Natural killer cell (primary cell): ENCODE measurements around the gene CDK17. TPM values are rescaled to one million over a fixed set of nuclear protein-coding genes. Genes with fewer than 3 reads are reported as not detected.

Source experiments
- ATAC-seq, 3 donors: fragments of 150-1000 bp in 2 of 3; fragments of 200-7000 bp in 1 of 3; cut with Tn5 transposase; 1 replicate in 1 of 3; 2 replicates in 2 of 3; pipeline ENCODE4 v1.10.0; 2021; ENCODE audit warnings: mild to moderate bottlenecking in 2 of 3, moderate library complexity in 2 of 3
- DNase-seq, 2 donors: peaks; one replicate each; pipeline versions ENCODE4 v3.0.0 to v3.0.0-alpha.2; 2013 to 2021; ENCODE audit warnings: mixed read lengths in 1 of 2
- H3K27ac ChIP-seq: one replicate; pipeline ENCODE4 v1.5.1; 2013; ENCODE audit warnings: mild to moderate bottlenecking, low read length
- H3K27me3 ChIP-seq: one replicate; pipeline ENCODE4 v1.6.1; 2013; ENCODE audit warnings: low read length; ENCODE audit not compliant: control insufficient read depth, insufficient read depth
- H3K36me3 ChIP-seq: one replicate; pipeline ENCODE4 v1.6.1; 2013; ENCODE audit warnings: low read length; ENCODE audit not compliant: control insufficient read depth, insufficient read depth
- H3K4me1 ChIP-seq: one replicate; pipeline ENCODE4 v1.6.1; 2013; ENCODE audit warnings: low read length; ENCODE audit not compliant: control insufficient read depth, insufficient read depth
- H3K4me3 ChIP-seq: one replicate; pipeline ENCODE4 v1.5.1; 2013; ENCODE audit warnings: low read length
- H3K9me3 ChIP-seq: one replicate; pipeline ENCODE4 v1.6.1; 2013; ENCODE audit warnings: low read length; ENCODE audit not compliant: control insufficient read depth, insufficient read depth
- H3K27ac Mint-ChIP-seq, 2 donors: one replicate each; pipeline ENCODE4 v1.8.0; 2022; ENCODE audit warnings: mild to moderate bottlenecking in 2 of 2, mixed read lengths in 2 of 2, moderate library complexity in 1 of 2
- H3K27me3 Mint-ChIP-seq, 2 donors: one replicate each; pipeline ENCODE4 v1.8.0; 2022; ENCODE audit warnings: low read depth in 2 of 2, mixed read lengths in 2 of 2
- H3K36me3 Mint-ChIP-seq: one replicate; pipeline ENCODE4 v1.8.0; 2022; ENCODE audit warnings: mixed read lengths
- H3K4me1 Mint-ChIP-seq, 2 donors: one replicate each; pipeline ENCODE4 v1.8.0; 2022; ENCODE audit warnings: mixed read lengths in 2 of 2
- H3K4me3 Mint-ChIP-seq: one replicate; pipeline ENCODE4 v1.8.0; 2022; ENCODE audit warnings: mild to moderate bottlenecking, moderate library complexity, mixed read lengths
- H3K9me3 Mint-ChIP-seq, 2 donors: one replicate each; pipeline ENCODE4 v1.8.0; 2022; ENCODE audit warnings: mixed read lengths in 2 of 2
- CTCF ChIP-seq: fragments of 200-600 bp; IDR thresholded peaks from one replicate; pipeline ENCODE4 v1.8.0; 2022; ENCODE audit warnings: antibody characterized with exemption
- WGBS: methylation state at CpG from one replicate; pipeline ENCODE4 v1.1.7; 2013; ENCODE audit warnings: missing lambda C conversion rate; ENCODE audit not compliant: insufficient coverage; 5-methylcytosine and 5-hydroxymethylcytosine counted together
- intact Hi-C: fragments of 100-400 bp; cut with micrococcal nuclease; formaldehyde crosslinking; loops from one replicate; pipeline ENCODE4 v1.14.2; 2022
- total RNA-seq, 4 donors: library from RNA; stranded (reverse); fragments of 120-200 nt in 1 of 4; gene quantifications; one replicate each; pipeline versions ENCODE4 v1.2.3 to v1.2.4, GENCODE V29; 2013 to 2022

The CDK17 gene
- total RNA-seq, 3 donors from 2014 or later (not counting 1 experiment from before 2014, with no cell fraction given) = 199 to 234 (median 232) TPM

GRCh38 chr12:96427269-96427729, 27.1 kb upstream of the CDK17 start:
- Mint-ChIP-seq H3K4me3 (no peak overlapping the region), H3K27me3 (no peaks in the 10 kb centered on the region), H3K27ac (peak overlapping the region in 1 of 2 donors; percentile 31), H3K36me3 (no peaks in the 10 kb centered on the region), H3K9me3 (no peaks in the 10 kb centered on the region), H3K4me1 (peaks cover 6 to 14% of the 10 kb centered on the region in 2 donors)
- H3K27me3 ChIP-seq = no peaks in the 10 kb centered on the region
- H3K36me3 ChIP-seq = no peaks in the 10 kb centered on the region
- TF ChIP-seq CTCF = no peak
- peak in 1 of 3 donors; percentile 44 for ATAC-seq
- H3K9me3 ChIP-seq = no peaks in the 10 kb centered on the region
- intact Hi-C loops = no loop called here
- no peak overlapping the region for H3K27ac ChIP-seq
- WGBS = 65% methylated on average over 6 of the region's 6 CpGs
- DNase-seq = no peak
- H3K4me1 ChIP-seq = no peaks in the 10 kb centered on the region
- H3K4me3 ChIP-seq = no peak overlapping the region

DNA sequence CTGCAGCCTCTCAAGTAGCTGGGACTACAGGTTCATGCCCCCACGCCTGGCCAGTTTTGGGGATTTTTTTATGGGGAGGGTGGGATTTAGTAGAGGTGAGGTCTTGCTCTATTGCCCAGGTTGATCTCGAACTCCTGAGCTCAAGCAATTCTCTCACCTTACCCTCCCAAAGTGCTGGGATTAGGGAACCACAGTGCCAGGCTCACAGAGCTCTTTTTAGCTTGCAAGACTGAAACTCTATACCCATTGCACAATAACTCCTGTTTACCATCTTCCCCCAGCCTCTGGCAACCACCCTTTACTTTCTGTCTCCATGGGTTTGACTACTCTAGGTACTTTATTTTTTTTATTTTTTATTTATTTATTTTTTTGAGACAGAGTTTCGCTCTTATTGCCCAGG, 25.7 kb upstream of the CDK17 start:
- intact Hi-C loops = no loop called here
- TF ChIP-seq CTCF = no peak
- H3K27me3 ChIP-seq = no peaks in the 10 kb centered on the region
- H3K9me3 ChIP-seq = no peaks in the 10 kb centered on the region
- 98% methylated on average over 2 of the region's 3 CpGs for WGBS
- no peaks in the 10 kb centered on the region for H3K27me3 Mint-ChIP-seq
- no peak for DNase-seq
- H3K4me1 Mint-ChIP-seq = peaks cover 8 to 18% of the 10 kb centered on the region in 2 donors
- H3K36me3 ChIP-seq = no peaks in the 10 kb centered on the region
- no peak overlapping the region for H3K4me3 Mint-ChIP-seq
- peaks cover 7% of the 10 kb centered on the region for H3K4me1 ChIP-seq
- ATAC-seq = no peak
- no peaks in the 10 kb centered on the region for H3K9me3 Mint-ChIP-seq
- H3K27ac Mint-ChIP-seq = no peak overlapping the region
- H3K27ac ChIP-seq = no peak overlapping the region
- H3K36me3 Mint-ChIP-seq = no peaks in the 10 kb centered on the region
- no peak overlapping the region for H3K4me3 ChIP-seq

GRCh38 chr12:96425321-96425720, 25.1 kb upstream of the CDK17 start:
- H3K9me3 Mint-ChIP-seq = no peaks in the 10 kb centered on the region
- H3K27me3 ChIP-seq = no peaks in the 10 kb centered on the region
- WGBS = 74% methylated on average over 3 of the region's 3 CpGs
- no peaks in the 10 kb centered on the region for H3K36me3 Mint-ChIP-seq
- no peaks in the 10 kb centered on the region for H3K36me3 ChIP-seq
- no peak for TF ChIP-seq CTCF
- H3K4me1 ChIP-seq = peaks cover 9% of the 10 kb centered on the region
- no peak overlapping the region for H3K4me3 Mint-ChIP-seq
- H3K27me3 Mint-ChIP-seq = no peaks in the 10 kb centered on the region
- ATAC-seq (no peak), DNase-seq (no peak)
- H3K4me3 ChIP-seq = no peak overlapping the region
- H3K4me1 Mint-ChIP-seq = peaks cover 14 to 21% of the 10 kb centered on the region in 2 donors
- no peak overlapping the region for H3K27ac ChIP-seq
- H3K27ac Mint-ChIP-seq = no peak overlapping the region
- no peaks in the 10 kb centered on the region for H3K9me3 ChIP-seq
- intact Hi-C loops = no loop called here

DNA sequence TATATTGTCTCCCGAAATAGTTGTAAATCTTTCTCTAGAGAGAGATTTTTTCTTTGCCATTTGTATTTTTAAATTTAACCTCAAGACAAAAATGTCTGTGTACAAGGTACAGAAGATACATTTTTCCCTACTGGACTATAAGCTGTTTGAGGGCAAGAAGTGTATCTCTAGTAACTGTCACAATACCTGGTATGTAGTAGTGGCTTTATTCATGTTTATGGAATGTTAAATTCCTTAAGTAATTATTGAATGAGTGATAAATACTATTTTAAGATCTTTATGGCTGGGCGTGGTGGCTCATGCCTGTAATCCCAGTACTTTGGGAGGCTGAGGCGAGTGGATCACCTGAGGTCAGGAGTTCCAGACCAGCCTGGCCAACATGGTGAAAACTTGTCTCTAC, 24.4 kb upstream of the CDK17 start:
- intact Hi-C loops = no loop called here
- Histone ChIP-seq H3K4me3 (no peak overlapping the region), H3K4me1 (peaks cover 9% of the 10 kb centered on the region), H3K27ac (no peak overlapping the region), H3K27me3 (no peaks in the 10 kb centered on the region), H3K36me3 (no peaks in the 10 kb centered on the region), H3K9me3 (no peaks in the 10 kb centered on the region)
- no peaks in the 10 kb centered on the region for H3K9me3 Mint-ChIP-seq
- H3K27me3 Mint-ChIP-seq = no peaks in the 10 kb centered on the region
- no peaks in the 10 kb centered on the region for H3K36me3 Mint-ChIP-seq
- DNase-seq (no peak), ATAC-seq (no peak)
- H3K4me3 Mint-ChIP-seq = no peak overlapping the region
- H3K27ac Mint-ChIP-seq = no peak overlapping the region
- peaks cover 15 to 21% of the 10 kb centered on the region in 2 donors for H3K4me1 Mint-ChIP-seq
- 100% methylated on average over 2 of the region's 3 CpGs for WGBS
- TF ChIP-seq CTCF = no peak
